Fibroblast of lung (primary cell): ENCODE data around the gene DLEU7. TPM values are rescaled to one million over a fixed set of nuclear protein-coding genes. Genes with fewer than 3 reads are reported as not detected.

Experiments used
- DNase-seq, 2 donors: peaks; one replicate each; pipeline versions ENCODE4 v3.0.0 to v3.0.0-alpha.2; 2010; ENCODE audit warnings: low read depth in 2 of 2
- H2AFZ ChIP-seq: 2 replicates; pipeline ENCODE4 v1.5.1; 2012; ENCODE audit warnings: low read length, control low read depth, inconsistent platforms
- H3K27ac ChIP-seq: 2 replicates; pipeline ENCODE4 v1.5.1; 2011; ENCODE audit warnings: low read length, control low read depth; ENCODE audit not compliant: insufficient read depth
- H3K27me3 ChIP-seq: 2 replicates; pipeline ENCODE4 v1.5.1; 2011; ENCODE audit warnings: mild to moderate bottlenecking, low read length; ENCODE audit not compliant: control insufficient read depth, insufficient read depth
- H3K36me3 ChIP-seq: 2 replicates; pipeline ENCODE4 v1.5.1; 2011; ENCODE audit warnings: low read length; ENCODE audit not compliant: control insufficient read depth, insufficient read depth
- H3K4me1 ChIP-seq: 2 replicates; pipeline ENCODE4 v1.5.1; 2011; ENCODE audit warnings: low read length; ENCODE audit not compliant: control insufficient read depth, insufficient read depth; ENCODE audit errors: extremely low read depth
- H3K4me2 ChIP-seq: 2 replicates; pipeline ENCODE4 v1.5.1; 2011; ENCODE audit warnings: low read length, control low read depth; ENCODE audit not compliant: insufficient read depth; ENCODE audit errors: extremely low read depth
- H3K4me3 ChIP-seq, 4 experiments: fragments of 200-600 bp in 1 of 4; sonication (generic) in 1 of 4; replicated peaks in 1 of 4; 2 replicates each; pipeline ENCODE4 v1.5.1; 2011 to 2016; ENCODE audit warnings: low read length in 4 of 4, low read depth in 3 of 4, mild to moderate bottlenecking in 3 of 4, control low read depth in 2 of 4, inconsistent platforms in 1 of 4, mixed read lengths in 1 of 4; ENCODE audit not compliant: insufficient read depth in 1 of 4; ENCODE audit errors: control extremely low read depth in 1 of 4
- H3K79me2 ChIP-seq: 2 replicates; pipeline ENCODE4 v1.5.1; 2012; ENCODE audit warnings: mild to moderate bottlenecking, low read length, inconsistent platforms; ENCODE audit not compliant: control insufficient read depth, insufficient read depth
- H3K9ac ChIP-seq: 2 replicates; pipeline ENCODE4 v1.5.1; 2011; ENCODE audit warnings: mild to moderate bottlenecking, low read length, control low read depth; ENCODE audit not compliant: insufficient read depth
- H3K9me3 ChIP-seq: 2 replicates; pipeline ENCODE4 v1.5.1; 2012; ENCODE audit warnings: low read depth, low read length; ENCODE audit not compliant: control insufficient read depth, insufficient read depth
- H4K20me1 ChIP-seq: 2 replicates; pipeline ENCODE4 v1.5.1; 2011; ENCODE audit warnings: low read length; ENCODE audit not compliant: control insufficient read depth, insufficient read depth; ENCODE audit errors: extremely low read depth
- CTCF ChIP-seq, 2 donors: IDR thresholded peaks in 1 of 2; conservative IDR thresholded peaks in 1 of 2; 1 replicate in 1 of 2; 2 replicates in 1 of 2; pipeline ENCODE4 v1.5.1; 2011 to 2012; ENCODE audit warnings: low read length in 2 of 2, control low read depth in 1 of 2, inconsistent platforms in 1 of 2, low read depth in 1 of 2, mild to moderate bottlenecking in 1 of 2
- EZH2 ChIP-seq: IDR thresholded peaks from 2 replicates; pipeline ENCODE4 v1.5.1; 2012; ENCODE audit warnings: low read length, control low read depth, mild to moderate bottlenecking; ENCODE audit errors: missing control alignments
- polyA plus RNA-seq, 2 donors: library from polyadenylated mRNA; depleted of rRNA in 1 of 2; stranded (reverse) in 1 of 2; unstranded in 1 of 2; fragments of >200 nt; gene quantifications; 2 replicates each; pipeline ENCODE4 v1.2.1, GENCODE V29; 2011 to 2012; ENCODE audit warnings: missing spikeins in 1 of 2
- total RNA-seq: library from RNA; depleted of rRNA; stranded (reverse); fragments of >200 nt; gene quantifications from 2 replicates; pipeline ENCODE4 v1.2.1, GENCODE V29; 2014

DLEU7 gene
- total and polyA plus RNA-seq, 2 donors (not counting 1 experiment from before 2014, with no cell fraction given) = not detected

GRCh38 chr13:50840284-50840683 lies 3.2 kb downstream of the DLEU7 start:
- Histone ChIP-seq H3K27ac (no peak overlapping the region), H3K27me3 (peaks cover 3% of the 10 kb centered on the region), H4K20me1 (no peaks in the 10 kb centered on the region), H3K4me2 (no peak overlapping the region), H3K4me3 (no peak overlapping the region), H3K9ac (no peak overlapping the region), H3K79me2 (no peaks in the 10 kb centered on the region), H3K36me3 (no peaks in the 10 kb centered on the region), H2AFZ (no peak overlapping the region), H3K4me1 (no peaks in the 10 kb centered on the region), H3K9me3 (no peaks in the 10 kb centered on the region)
- DNase-seq = no peak
- TF ChIP-seq CTCF (conservative IDR thresholded peaks at IDR 0.05 in 1 of 2, IDR thresholded peaks at IDR 0.05 in 1 of 2; ENCODE audit: low read depth in 1 of 2, low read length in 2 of 2) = no peak
- no peak for TF ChIP-seq EZH2

- peaks cover 3% of the 10 kb centered on the region for H3K27me3 ChIP-seq
- no peaks in the 10 kb centered on the region for H3K9me3 ChIP-seq
- no peaks in the 10 kb centered on the region for H3K36me3 ChIP-seq
- no peak overlapping the region for H2AFZ ChIP-seq
- no peak overlapping the region for H3K4me3 ChIP-seq
- no peak overlapping the region for H3K9ac ChIP-seq
- no peaks in the 10 kb centered on the region for H3K4me1 ChIP-seq
- no peak overlapping the region for H3K27ac ChIP-seq
- H3K4me2 ChIP-seq = no peak overlapping the region
- TF ChIP-seq EZH2 = no peak
- no peak for TF ChIP-seq CTCF (conservative IDR thresholded peaks at IDR 0.05 in 1 of 2, IDR thresholded peaks at IDR 0.05 in 1 of 2; ENCODE audit: low read depth in 1 of 2, low read length in 2 of 2)
- H4K20me1 ChIP-seq = no peaks in the 10 kb centered on the region
- DNase-seq = no peak
- no peaks in the 10 kb centered on the region for H3K79me2 ChIP-seq
Measured at GRCh38 chr13:50839828-50840227, 3.7 kb downstream of the DLEU7 start.

GRCh38 chr13:50838701-50839100 lies 4.8 kb downstream of the DLEU7 start:
- DNase-seq = no peak
- no peaks in the 10 kb centered on the region for H3K79me2 ChIP-seq
- H2AFZ ChIP-seq = no peak overlapping the region
- no peaks in the 10 kb centered on the region for H4K20me1 ChIP-seq
- no peaks in the 10 kb centered on the region for H3K36me3 ChIP-seq
- no peaks in the 10 kb centered on the region for H3K9me3 ChIP-seq
- TF ChIP-seq CTCF (conservative IDR thresholded peaks at IDR 0.05 in 1 of 2, IDR thresholded peaks at IDR 0.05 in 1 of 2; ENCODE audit: low read depth in 1 of 2, low read length in 2 of 2) = no peak
- no peak for TF ChIP-seq EZH2
- no peak overlapping the region for H3K9ac ChIP-seq
- H3K4me3 ChIP-seq = no peak overlapping the region
- H3K27me3 ChIP-seq = peaks cover 3% of the 10 kb centered on the region
- no peak overlapping the region for H3K27ac ChIP-seq
- H3K4me2 ChIP-seq = no peak overlapping the region
- no peaks in the 10 kb centered on the region for H3K4me1 ChIP-seq
